Activated T-helper 1 cell treated with anti-CD3 and anti-CD28 coated beads, Interleukin-12 subunit alpha, Interleukin-12 subunit beta, Interleukin-2, Interleukin-4 antibody, amounts not matched to agents 30 ng/mL and 10 ng/mL and 1 ng/mL, durations not matched to agents 14 hours and 24 hours and 36 hours (primary cell): Measurements from ENCODE around the gene SCYL1. TPM values are rescaled to one million over a fixed set of nuclear protein-coding genes. Genes with fewer than 3 reads are reported as not detected.

Experiments used
- DNase-seq: peaks from one replicate; pipeline ENCODE4 v3.0.0; 2021; ENCODE audit warnings: low spot score
- H3K27ac Mint-ChIP-seq: one replicate; pipeline ENCODE4 v1.8.0; 2021; ENCODE audit warnings: mild to moderate bottlenecking, mixed read lengths
- H3K27me3 Mint-ChIP-seq: one replicate; pipeline ENCODE4 v1.8.0; 2022; ENCODE audit warnings: mild to moderate bottlenecking, moderate library complexity, mixed read lengths; ENCODE audit not compliant: insufficient read depth
- H3K36me3 Mint-ChIP-seq: one replicate; pipeline ENCODE4 v1.8.0; 2021; ENCODE audit warnings: low read depth, mixed read lengths
- H3K4me1 Mint-ChIP-seq: one replicate; pipeline ENCODE4 v1.8.0; 2021; ENCODE audit warnings: low read depth, mixed read lengths
- H3K4me3 Mint-ChIP-seq: one replicate; pipeline ENCODE4 v1.8.0; 2021; ENCODE audit warnings: mild to moderate bottlenecking, moderate library complexity, mixed read lengths
- H3K9me3 Mint-ChIP-seq: one replicate; pipeline ENCODE4 v1.8.0; 2021; ENCODE audit warnings: mixed read lengths
- intact Hi-C: fragments of 100-400 bp; cut with micrococcal nuclease; formaldehyde crosslinking; loops from one replicate; pipeline ENCODE4 v1.15.1; 2024
- total RNA-seq: library from RNA; stranded (reverse); gene quantifications from 2 replicates; pipeline ENCODE4 v1.2.3, GENCODE V29; 2022

Gene SCYL1
- total RNA-seq, 1 donor from 2014 or later = 103 TPM

DNA sequence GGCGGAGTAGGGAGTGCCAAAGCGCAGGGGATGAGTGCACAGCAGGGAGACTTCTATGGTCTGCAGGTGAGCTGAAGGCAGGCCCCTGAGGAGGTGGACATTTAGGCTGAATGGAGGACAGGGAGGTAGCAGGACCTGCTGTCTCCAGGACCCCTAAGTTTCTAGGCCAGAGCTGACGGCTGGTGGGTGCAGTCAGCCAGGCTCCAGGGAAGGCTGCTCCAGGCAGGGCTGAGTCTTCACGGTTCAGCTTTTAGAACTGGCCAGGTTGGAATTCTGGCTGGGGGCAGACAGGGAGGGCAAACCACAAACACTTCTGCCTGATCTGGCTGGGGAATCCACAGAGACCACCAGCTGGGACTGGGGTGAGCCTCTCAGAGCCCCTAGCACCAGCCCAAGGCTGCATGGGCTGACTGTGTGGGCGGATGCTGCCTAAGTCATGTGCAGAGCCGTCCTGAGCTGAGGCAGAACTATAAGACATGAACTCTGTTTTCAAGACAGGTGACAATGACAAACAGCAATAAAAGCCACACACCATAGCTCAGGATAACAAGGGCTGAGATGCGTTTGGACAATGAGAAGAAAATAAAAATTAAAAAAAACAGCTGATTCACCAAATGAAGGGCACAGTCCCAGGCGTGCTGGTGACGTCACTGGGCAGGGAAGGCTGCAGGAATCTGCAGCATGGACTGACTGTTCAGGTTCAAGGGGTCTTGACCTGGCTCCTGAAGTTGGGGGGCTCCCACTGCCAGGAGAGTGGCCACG lies 36.4 kb upstream of the SCYL1 start:
- Mint-ChIP-seq H3K4me3 (no peak overlapping the region), H3K4me1 (peaks cover 56% of the 10 kb centered on the region)
- intact Hi-C loops = no loop called here

DNA sequence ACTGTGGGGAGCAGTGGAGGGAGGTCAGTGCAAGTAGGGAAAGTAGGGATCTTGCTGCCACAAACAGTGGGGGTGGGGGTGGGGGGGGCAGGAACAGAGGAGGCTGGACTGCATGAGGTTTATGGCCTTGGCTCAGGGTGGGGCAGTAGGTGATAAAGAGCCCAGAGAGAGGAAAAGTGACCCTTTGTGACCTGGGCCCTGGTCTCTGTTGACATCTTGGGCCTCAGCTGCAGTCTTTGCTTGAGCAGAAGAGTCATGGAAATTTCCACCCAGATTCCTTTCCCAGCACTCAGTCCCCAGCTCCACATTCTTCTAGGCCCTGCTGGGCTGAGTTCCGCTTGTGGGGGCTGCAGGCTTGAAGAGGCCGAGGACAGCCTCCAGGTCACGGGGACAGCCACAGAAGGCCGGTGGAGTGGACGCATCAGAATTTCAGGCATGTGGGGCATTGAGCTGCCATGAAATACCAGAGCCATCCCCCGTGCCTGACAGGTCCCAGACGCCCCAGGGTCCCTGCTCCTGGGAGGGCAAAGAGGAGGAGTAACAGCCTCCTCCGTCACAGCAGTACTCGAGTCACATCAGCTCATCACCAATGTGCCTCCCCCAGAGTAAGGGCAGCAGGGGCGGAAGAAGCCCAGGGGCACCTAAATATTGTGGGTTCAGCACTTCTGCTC lies 35.7 kb upstream of the SCYL1 start:
- H3K27ac Mint-ChIP-seq = peak overlapping the region; percentile 56
- H3K36me3 Mint-ChIP-seq = no peaks in the 10 kb centered on the region
- H3K4me3 Mint-ChIP-seq = no peak overlapping the region
- no peaks in the 10 kb centered on the region for H3K27me3 Mint-ChIP-seq
- H3K9me3 Mint-ChIP-seq = no peaks in the 10 kb centered on the region
- DNase-seq = no peak
- intact Hi-C loops = no loop called here
- H3K4me1 Mint-ChIP-seq = peaks cover 62% of the 10 kb centered on the region

More for the DNA sequence above, 36.4 kb upstream of the SCYL1 start:
- H3K27me3 Mint-ChIP-seq = no peaks in the 10 kb centered on the region
- no peaks in the 10 kb centered on the region for H3K9me3 Mint-ChIP-seq
- DNase-seq = no peak
- peak overlapping the region; percentile 85 for H3K27ac Mint-ChIP-seq
- H3K36me3 Mint-ChIP-seq = no peaks in the 10 kb centered on the region

DNA sequence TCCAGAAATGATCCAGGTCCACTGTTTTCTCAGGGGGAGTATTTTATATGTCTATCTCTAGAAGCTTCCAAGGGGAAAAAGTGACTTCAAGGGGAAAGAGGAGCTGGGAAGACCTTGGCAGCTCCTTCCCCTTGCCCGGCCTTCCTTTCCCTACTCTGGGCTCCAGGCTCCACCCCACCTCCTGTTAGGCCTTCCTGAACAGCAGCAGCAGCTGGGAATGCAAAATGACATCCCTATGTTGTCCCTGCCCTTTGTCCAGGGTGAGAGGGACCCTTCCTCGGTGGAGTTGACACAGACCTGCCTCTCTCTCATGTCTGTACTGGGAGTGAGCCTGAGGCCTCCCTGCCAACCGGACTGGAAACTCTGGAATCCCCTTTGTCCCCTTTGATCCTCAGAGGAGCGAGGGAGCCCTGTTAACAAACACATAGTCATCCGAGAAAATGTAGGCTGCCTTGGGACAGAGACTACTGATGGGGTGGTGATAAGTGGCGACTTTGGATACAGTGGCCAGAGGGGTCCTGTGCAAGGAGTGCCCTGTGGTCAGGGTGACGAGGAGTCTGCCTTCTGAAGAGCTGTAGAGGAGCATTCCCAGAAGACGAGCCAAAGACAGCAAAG lies 35.1 kb upstream of the SCYL1 start:
- peaks cover 68% of the 10 kb centered on the region for H3K4me1 Mint-ChIP-seq

DNA sequence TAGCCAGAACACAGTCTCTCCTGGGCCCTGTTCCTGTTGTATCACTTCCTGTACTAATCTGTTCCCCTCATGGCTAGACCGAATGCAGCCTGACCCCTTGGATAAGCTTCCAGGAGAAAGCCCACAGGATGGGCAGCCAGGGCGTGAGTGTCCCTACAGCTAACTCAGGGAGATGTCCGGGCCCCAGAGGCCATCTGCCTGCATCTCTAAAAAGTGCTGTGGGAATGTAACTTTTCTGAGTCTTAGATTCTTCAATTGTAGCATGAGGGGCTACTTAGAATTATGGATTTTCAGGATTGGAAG lies 33.8 kb upstream of the SCYL1 start:
- DNase-seq = no peak
- no peaks in the 10 kb centered on the region for H3K27me3 Mint-ChIP-seq
- H3K36me3 Mint-ChIP-seq = peaks cover 4% of the 10 kb centered on the region
- no peak overlapping the region for H3K4me3 Mint-ChIP-seq
- H3K27ac Mint-ChIP-seq = peak overlapping the region; percentile 63
- H3K9me3 Mint-ChIP-seq = no peaks in the 10 kb centered on the region
- H3K4me1 Mint-ChIP-seq = peaks cover 70% of the 10 kb centered on the region
- intact Hi-C loops = no loop called here

More for the DNA sequence above, 35.1 kb upstream of the SCYL1 start:
- Mint-ChIP-seq H3K27me3 (no peaks in the 10 kb centered on the region), H3K27ac (peak overlapping the region; percentile 48), H3K36me3 (peaks cover 4% of the 10 kb centered on the region), H3K4me3 (no peak overlapping the region), H3K9me3 (no peaks in the 10 kb centered on the region)
- intact Hi-C loops = no loop called here
- DNase-seq = no peak

DNA sequence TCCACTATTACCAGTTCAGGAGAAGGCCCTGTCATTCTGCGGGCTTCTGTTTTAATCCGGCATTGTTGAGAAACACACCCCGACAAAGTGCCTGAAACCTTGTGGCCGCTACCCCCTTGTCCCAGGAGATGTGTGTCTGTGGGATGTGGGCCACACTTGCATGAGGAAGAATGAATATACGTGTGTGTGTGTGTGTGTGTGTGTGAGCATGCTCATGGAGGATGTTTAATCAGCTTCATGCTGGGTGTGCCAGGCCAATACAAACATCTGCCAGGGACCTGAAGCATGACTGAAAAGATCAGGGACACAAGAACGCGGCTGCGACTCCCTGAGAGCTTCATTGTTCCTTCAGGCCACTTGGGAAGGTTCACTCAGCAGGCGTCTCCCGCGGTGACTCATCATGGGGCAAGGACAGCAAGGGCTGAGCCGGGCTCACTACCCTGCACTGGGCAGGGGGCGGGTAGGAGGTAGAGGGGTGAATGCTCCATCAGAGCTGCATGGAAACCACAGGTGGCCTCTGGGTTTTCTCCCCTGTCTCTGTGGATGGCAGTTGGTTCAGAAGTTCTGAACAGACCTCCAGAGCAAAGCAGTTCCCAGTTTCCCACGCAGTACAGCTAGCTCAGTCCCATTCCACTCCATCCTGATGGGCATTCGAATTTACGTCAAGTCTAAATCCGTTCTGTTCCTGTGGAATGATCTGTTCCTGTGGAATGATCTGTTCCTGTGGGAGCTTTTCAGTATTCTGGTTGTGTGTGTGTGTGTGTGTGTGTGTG lies 33.1 kb upstream of the SCYL1 start:
- DNase-seq = no peak
- Mint-ChIP-seq H3K9me3 (no peaks in the 10 kb centered on the region), H3K27me3 (no peaks in the 10 kb centered on the region), H3K4me3 (peak overlapping the region; percentile 47), H3K4me1 (peaks cover 77% of the 10 kb centered on the region), H3K27ac (peak overlapping the region; percentile 94), H3K36me3 (peaks cover 4% of the 10 kb centered on the region)
- intact Hi-C loops = no loop called here

DNA sequence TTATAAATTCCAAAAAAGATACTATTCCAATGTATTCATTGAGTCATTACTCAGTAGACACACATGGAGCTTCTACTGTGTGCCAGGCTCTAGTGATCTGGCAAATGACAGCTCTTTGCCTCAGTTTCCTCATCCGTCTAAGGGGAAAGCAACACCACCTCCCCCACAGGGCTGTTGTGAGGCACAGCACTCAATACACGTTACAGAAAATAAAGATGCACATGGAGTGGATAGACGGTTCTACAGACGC lies 32.6 kb upstream of the SCYL1 start:
- no peak for DNase-seq
- intact Hi-C loops = no loop called here
- H3K4me3 Mint-ChIP-seq = peak overlapping the region; percentile 45
- H3K27me3 Mint-ChIP-seq = no peaks in the 10 kb centered on the region
- peaks cover 4% of the 10 kb centered on the region for H3K36me3 Mint-ChIP-seq
- H3K4me1 Mint-ChIP-seq = peaks cover 78% of the 10 kb centered on the region
- no peaks in the 10 kb centered on the region for H3K9me3 Mint-ChIP-seq
- peak overlapping the region; percentile 94 for H3K27ac Mint-ChIP-seq

DNA sequence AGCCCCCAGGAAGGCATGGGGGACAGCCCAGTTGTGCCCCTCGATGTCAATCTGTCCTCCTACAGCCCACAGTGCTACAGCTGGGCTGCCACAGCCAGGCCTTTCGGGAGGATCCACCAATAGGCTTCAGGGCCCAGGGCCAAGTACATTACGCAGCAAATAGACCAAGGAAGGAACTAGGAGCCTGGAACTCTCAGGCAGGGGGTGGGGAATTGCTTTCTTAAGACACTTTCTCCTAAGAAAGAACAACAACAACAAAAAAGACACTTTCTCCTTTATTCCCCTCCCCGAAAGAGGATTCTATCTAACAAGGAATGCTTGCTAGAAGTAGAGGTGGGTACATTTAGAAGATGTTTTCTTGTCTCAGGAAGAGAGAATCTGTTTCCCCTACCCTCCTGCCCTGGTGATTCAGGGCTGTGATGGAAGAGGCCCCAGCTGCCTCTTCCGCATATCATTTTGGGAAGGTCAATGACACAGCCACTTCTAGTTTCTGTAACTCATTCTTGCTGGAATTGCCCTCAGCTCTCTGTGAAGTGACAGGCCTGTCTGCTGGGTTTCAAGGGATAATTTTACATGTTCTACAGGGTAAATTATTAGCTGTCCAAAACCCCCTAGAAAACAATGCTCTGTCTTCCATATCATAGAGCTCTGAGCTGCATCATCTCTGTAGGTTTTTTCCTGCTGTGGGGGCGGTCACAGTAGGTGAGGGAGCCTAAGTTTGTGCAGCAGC lies 32.1 kb upstream of the SCYL1 start:
- H3K27ac Mint-ChIP-seq = peak overlapping the region; percentile 94
- no peaks in the 10 kb centered on the region for H3K27me3 Mint-ChIP-seq
- no peaks in the 10 kb centered on the region for H3K9me3 Mint-ChIP-seq
- H3K4me1 Mint-ChIP-seq = peaks cover 73% of the 10 kb centered on the region
- H3K4me3 Mint-ChIP-seq = peak overlapping the region; percentile 69
- intact Hi-C loops = no loop called here
- H3K36me3 Mint-ChIP-seq = peaks cover 4% of the 10 kb centered on the region
- DNase-seq = no peak

DNA sequence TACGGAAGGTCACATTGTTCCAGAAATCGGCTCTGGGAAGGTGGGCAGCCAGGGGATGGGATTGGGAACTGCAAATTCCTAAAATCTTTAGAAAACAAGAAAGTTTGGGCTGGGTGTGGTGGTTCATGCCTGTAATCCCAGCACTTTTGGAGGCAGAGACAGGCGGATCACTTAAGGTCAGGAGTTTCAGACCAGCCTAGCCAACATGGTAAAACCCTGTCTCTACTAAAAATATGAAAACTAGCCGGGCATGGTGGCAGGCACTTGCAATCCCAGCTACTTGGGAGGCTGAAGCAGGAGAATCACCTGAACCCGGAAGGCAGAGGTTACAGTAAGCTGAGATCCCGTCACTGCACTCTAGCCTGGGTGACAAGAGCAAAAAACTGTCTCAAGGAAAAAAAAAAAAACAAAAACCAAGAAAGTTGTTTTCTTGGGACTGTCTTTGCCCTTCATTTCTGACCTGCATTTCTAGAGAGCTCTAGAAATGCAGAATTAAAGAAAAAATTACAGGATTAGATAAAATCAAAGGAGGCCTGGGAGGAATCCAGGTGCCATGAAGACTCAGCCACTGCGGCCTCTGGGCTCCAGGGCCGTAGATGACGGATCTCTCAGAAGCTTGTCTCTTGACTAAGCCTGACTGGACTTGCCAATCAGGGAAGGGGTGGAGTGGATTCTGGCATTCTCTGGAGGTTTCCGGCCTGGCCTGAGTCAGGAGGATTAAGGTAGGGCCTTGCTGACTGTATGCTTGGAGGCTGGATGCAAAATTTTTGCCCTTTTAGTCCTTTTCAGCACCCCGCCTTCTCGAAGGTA lies 31.3 kb upstream of the SCYL1 start:
- Mint-ChIP-seq H3K4me1 (peaks cover 65% of the 10 kb centered on the region), H3K36me3 (peaks cover 4% of the 10 kb centered on the region), H3K9me3 (no peaks in the 10 kb centered on the region), H3K27ac (peak overlapping the region; percentile 94), H3K4me3 (peak overlapping the region; percentile 69), H3K27me3 (no peaks in the 10 kb centered on the region)
- DNase-seq = no peak
- intact Hi-C loops = no loop called here

DNA sequence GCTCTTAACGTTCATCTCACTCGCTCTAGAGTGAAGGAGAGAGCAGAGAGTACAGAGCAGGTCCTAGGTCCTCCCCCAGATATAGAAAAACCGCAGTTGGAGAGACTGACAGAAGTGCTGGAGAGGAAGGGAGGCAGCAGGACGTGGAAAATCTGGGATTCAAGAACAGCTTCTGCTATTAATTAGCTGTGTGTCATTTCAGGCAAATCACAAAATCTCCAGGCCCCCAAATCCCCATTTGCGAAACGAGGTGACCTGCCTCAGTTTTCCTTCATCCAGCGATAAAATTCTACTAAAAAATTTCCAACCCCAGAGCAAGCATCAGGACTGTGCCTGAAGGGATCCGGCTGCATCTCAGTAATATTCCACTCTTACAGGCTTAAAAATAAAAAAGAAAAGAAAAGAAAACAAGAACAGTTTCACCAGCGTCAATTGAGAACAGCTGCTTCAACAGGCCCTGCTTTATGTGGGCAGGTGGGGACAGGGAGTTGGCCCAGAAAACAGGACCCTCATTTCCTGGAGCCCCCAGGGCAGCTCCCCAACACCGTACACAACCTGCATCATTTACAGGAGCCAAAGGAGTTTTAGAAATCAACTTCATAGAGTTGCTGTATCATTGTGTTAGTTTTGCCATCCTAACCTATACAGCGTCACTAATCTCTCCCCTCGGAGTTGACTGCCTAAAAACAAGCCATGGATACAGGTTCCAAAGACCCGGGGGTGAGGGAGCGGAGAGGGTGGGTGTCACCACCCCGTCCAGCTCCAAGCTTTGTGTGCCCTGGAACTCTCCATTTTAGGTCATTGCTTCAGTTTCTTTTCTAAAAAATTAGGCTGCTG lies 28.4 kb upstream of the SCYL1 start:
- Mint-ChIP-seq H3K27me3 (no peaks in the 10 kb centered on the region), H3K4me3 (no peak overlapping the region), H3K36me3 (peaks cover 4% of the 10 kb centered on the region), H3K4me1 (peaks cover 46% of the 10 kb centered on the region), H3K9me3 (no peaks in the 10 kb centered on the region), H3K27ac (no peak overlapping the region)
- no peak for DNase-seq
- intact Hi-C loops = loop anchor here (1.0 to 2.0 kb wide), 7 partner anchors 19 to 114 kb away; partner anchors contain the start of genes NEAT1, SLC25A45 and ZNRD2

DNA sequence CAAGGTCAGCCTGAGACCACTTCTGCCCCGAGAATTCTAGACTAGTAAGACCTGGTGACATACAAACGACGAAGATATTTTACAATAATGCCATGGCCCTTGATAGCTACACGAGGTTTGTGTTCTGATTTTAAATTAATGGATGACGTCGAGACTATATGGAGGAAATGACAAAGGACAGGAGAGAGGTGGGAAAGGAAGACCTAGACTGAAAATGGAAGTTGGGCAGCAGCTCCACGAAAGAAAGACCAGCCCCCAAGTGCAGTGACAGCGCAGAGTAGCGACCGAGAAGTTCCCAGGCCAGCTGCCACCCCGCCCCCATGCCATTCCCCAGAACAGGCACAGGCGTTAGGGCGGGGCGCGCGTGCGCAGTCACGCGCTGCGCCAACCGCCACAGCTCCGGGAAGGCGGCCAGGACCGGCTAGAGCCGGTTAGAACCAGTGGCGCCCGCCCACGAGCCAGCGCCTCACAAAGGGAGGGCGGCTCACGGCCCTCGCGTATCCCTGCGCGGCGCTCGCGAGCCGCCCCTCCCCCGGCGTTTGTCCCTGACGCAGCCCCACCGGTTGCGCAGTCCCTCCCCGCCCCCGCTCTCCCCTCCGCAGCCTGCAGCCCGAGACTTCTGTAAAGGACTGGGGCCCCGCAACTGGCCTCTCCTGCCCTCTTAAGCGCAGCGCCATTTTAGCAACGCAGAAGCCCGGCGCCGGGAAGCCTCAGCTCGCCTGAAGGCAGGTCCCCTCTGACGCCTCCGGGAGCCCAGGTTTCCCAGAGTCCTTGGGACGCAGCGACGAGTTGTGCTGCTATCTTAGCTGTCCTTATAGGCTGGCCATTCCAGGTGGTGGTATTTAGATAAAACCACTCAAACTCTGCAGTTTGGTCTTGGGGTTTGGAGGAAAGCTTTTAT lies 27.5 kb upstream of the SCYL1 start:
- H3K36me3 Mint-ChIP-seq = peaks cover 4% of the 10 kb centered on the region
- H3K27me3 Mint-ChIP-seq = no peaks in the 10 kb centered on the region
- H3K9me3 Mint-ChIP-seq = no peaks in the 10 kb centered on the region
- intact Hi-C loops = loop anchor here (1.0 to 2.0 kb wide), 7 partner anchors 20 to 115 kb away; partner anchors contain the start of genes NEAT1, SLC25A45 and ZNRD2
- H3K4me1 Mint-ChIP-seq = peaks cover 37% of the 10 kb centered on the region
- H3K27ac Mint-ChIP-seq = no peak overlapping the region
- peak; percentile 98 for DNase-seq
- H3K4me3 Mint-ChIP-seq = no peak overlapping the region
